Myocyte (in vitro differentiated cells): ENCODE measurements around the gene RAB4A. TPM values are rescaled to one million over a fixed set of nuclear protein-coding genes. Genes with fewer than 3 reads are reported as not detected.
"Not testable (repeated sequence)": the region's sequence is repeated elsewhere in the genome, so short reads cannot be mapped to it uniquely, and the experiment has no call there.

Source experiments
- DNase-seq: peaks from one replicate; pipeline ENCODE4 v3.0.0-alpha.2; 2012; ENCODE audit warnings: low read depth
- total RNA-seq: library from RNA; depleted of rRNA; stranded (reverse); fragments of >200 nt; gene quantifications from 2 replicates; pipeline ENCODE4 v1.2.3, GENCODE V29; 2014

Gene RAB4A
- total RNA-seq, 1 donor from 2014 or later, result 18.7 TPM

DNA sequence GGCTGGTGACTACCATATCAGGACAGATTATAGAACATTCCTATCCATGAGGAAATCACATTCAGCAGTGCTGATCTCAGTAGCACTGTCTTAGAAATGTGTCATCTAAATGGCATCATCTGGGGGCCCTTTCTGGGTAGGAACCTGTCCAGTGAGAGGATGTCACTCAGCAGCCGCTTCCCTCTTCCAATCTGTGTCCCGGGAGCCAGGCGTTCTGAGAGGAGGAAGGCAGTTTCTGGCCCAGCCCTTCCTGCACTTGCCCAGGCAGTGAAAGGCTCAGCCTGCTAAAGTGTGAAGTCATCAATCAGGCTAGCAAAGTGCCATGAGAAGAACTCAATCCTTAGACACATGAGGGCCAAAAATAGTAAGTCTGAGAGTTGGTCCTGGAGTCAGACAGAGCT, 25.6 kb downstream of the RAB4A start:
- peak; percentile 79 for DNase-seq

DNA sequence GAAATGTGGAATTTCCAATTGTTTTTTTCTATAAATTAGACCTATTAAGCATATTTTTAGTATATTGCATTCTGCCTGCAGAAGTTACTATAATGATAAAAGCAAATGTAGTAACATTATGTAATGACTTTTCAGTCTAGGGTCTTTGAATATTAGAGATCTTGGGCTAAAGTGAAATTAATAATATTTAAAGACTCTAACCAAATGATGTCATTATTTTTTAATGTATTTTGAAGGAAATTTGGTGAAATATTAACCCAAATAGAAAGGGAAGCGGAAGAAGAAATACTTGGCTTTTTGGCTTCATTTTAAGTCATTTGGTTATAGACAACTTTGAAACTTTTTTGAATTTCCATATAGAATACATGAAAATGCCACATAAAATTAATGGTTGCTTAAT, 26.8 kb downstream of the RAB4A start:
- no peak for DNase-seq

DNA sequence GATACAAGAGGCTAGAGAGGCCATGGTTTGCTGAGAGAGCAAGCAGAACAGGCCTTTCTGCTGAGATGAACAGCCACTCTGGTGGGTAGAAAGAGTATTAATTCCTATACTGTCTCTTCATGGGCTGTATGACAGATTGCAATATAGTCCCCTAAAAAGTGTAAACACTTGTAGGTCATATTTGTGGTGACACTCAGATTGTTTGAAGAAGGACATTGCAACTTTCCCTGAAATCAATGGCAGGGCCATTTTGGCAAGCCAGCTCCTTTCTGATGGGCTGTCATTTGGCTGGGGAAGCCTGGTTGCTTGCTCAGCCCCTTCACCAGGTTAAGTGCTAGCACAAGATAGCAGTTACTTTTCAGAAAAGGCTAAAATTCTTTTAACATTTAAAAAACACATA, 27.5 kb downstream of the RAB4A start:
- DNase-seq, result no peak

DNA sequence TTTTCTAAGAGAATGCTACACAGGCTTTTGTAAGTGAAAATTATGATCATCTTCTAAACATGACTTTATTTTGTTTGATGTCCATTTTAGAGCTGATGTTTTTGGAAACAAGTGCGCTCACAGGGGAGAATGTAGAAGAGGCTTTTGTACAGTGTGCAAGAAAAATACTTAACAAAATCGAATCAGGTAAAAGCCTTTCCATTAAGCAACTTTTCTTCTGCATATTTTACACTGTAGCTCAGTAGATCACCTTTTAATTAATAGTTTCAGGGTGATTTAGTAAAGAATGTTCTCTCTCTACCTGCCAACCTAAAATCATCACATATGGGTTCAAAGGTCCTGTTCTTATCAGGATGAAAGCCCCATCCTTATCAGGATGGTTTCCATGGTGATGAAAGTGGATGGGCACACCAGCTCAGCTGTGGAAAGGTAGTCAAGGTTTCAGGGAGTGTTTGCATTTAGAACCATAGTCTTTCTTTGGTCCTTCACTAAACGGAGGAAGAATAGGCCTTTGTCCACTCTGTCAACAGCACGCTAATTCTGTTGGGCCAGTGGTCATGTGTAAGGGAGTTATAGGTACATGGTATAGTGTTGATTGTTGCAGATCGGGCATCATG, 28.1 kb downstream of the RAB4A start:
- no peak for DNase-seq

DNA sequence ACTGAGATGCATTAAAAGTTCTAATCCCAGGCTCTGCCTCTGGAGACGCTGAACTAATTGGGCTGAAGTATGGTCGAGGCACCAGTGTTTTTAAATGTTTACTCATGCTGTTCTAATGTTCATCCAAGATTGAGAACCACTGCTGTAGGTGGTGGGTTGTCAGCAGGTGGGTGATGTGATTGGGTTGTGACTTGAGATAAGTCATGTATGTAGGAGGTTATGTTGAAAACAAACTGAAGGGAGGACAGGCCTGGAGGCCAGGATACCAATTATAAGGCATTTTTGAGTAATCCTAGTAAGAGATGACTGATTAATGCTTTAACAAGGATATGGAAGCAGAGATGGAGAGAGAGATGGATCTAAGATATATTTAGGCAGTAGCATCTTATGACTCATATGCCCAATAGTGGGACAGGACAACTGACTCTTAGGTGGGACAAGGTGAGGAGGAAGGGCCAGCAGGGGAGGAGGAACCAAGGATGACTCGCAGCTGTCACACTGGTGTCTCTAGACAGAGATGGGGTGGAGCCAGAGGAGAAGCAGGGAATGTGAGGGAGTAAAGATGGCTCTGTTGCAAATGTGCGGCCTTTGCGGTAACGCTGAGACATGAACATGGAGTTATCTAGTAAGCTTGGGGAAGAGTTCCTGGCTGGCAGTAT, 29.3 kb downstream of the RAB4A start:
- DNase-seq, result peak; percentile 5

DNA sequence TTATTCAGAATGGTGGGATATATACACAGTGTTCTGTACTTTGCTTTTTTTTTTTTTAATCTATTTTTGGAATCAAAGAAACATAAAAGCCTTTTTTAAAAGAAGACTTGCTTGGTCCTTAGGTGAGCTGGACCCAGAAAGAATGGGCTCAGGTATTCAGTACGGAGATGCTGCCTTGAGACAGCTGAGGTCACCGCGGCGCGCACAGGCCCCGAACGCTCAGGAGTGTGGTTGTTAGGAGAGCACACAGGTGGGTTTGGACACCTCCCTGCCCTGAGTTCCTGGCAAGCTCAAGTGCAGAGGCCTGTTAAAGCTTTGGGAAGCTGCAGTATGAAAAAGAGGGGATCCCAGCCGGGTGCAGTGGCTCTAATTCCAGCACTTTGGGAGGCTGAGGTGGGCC, 31.8 kb downstream of the RAB4A start:
- DNase-seq, result no peak

DNA sequence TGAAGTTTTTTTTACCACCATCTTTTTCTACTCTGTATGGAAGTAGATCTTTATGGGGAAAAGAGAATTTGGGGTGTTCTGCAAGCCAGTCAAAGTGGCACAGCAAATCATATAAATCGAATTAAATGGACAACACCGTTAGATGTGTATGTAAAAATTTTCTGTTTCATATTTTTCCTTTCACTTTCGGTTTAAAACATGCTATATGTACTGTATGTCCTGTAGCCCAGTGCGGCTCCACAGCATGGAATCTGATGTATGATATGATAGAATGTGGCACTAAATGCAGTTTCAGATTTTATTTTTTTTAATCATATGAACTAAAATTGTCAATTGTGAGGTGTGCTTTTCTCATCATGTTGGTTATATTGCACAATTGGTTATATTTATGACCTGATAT, 32.9 kb downstream of the RAB4A start:
- no peak for DNase-seq

DNA sequence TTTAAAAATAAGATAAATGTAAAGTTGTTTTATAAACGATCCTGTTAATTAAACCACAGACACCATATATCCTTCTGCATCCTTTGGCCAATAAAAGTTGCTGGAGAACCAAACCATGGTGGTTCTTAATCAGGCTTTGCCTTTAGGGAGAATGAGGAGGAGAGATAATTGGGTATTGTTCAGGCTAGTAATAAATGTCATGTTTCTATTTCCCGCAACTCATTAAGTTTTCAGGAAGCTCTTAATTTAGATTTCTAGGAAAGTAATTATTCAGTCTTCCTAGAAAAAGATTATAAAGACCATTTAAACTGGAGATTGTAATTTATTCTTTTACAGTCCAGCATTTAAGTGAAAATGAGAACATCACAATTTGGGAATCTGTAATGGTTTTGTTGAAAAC, 34.5 kb downstream of the RAB4A start:
- DNase-seq, result no peak

DNA sequence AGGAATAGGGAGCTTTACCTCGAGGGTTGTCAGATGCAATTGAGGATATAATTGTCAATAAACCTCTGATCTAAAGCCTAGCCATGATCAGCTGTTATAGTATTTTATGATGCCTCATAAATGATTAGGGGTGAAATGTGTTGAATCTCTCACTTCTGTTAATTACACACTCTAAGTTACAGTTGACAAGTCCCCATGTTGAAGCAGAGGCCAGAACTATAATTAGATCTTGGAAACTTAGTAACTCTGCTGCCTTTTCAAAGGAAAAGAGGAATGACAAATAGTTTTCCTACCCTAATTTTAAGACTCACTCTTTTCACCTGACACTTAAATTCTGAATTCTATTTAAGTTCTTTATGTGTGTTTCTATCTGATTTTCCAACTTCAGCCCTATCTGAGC, 38.2 kb downstream of the RAB4A start:
- DNase-seq, result no peak

DNA sequence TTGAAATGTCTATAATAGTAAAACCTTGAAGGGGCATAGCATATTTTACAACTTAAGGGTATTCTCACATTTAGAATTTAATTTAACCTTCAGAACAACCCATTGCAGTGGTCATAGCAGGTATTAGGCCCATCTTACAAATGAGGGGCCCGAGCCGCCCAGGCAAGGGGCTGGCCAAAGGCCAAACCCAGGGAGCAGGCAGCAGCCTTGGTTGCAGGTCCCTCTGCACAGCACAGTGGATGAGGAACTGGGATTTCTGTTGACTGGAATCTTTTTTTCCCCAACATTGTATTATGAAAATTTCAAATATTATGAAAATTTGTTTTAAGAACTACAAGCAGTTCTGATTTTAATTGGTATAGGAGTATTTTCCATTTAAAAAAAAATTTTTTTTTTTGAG, 38.8 kb downstream of the RAB4A start:
- no peak for DNase-seq

DNA sequence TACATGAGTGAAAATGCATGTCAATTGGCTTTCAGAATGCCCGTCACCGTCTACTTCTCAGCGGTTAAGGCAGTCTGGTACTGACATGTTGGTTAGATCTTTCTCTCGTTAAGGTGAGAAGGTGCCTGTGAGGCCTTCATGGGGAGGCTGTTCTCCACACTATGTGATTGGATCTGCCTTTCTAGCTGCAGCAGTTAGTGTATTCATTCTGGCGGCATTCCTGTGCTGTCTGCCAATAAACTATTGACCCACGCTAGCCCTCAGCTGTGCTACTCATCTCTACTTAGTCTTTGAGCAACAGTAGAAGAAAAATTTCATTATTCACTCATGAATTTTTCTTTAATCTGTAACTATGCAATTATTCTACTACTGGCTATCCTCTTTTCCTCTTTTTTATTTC, 39.9 kb downstream of the RAB4A start:
- DNase-seq, result no peak

DNA sequence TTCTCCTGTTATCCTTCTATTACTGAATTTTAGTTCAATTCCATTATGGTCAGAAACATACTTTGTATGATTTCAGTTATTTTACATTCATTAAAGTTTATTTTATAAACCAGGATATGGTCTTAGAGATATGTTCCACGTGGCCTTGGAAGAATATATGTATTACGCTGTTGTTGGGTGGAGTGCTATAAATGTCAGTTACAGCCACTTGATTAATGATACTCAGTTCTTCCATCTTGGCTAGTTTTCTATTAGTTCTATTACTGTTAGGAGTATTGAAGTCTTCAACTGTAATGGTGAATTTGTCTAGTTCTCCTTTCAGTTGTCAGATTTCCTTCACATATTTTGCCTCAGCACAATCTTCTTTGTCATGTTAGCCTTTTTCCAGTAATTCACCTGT, 45.3 kb downstream of the RAB4A start:
- DNase-seq, result no peak

DNA sequence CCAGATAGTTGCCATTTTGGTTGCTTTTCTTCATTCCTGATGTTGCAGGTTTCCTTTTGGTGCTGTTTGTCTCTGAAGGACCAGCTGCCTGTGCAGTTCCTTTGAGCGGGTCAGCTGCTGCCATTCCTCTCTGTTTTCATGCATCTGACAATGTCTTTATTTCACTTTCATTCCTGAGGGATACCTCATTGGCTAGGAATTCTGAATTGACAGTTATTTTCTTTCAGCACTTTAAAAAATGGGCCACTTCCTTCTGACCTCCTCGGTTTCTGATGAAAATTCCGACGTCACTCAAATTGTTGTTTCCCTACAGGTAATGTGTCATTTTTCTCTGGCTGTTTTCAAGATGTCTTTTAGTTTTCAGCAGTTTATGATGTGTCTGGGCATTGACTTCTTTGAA, 47.1 kb downstream of the RAB4A start:
- peak; percentile 52 for DNase-seq

DNA sequence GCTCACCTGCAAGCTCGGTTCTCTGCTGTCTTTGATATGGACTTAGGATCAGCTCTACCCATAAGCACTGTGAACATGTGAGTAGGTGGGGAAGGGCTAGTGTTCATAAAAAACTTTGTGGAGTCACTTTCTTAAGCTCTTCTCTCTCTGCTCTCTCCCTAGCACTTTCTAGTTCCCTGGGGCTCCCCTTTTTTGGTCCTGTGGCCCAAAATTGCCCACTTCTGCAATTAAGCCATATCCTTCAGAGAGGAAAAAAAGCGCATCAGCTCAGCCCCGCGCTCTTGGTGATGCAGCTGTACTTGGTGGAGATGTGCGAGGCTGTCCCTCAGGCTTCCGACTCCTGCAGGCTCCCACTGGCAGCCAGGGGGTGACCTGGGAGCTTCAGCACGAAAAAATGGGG, 48.6 kb downstream of the RAB4A start:
- DNase-seq, result no peak

DNA sequence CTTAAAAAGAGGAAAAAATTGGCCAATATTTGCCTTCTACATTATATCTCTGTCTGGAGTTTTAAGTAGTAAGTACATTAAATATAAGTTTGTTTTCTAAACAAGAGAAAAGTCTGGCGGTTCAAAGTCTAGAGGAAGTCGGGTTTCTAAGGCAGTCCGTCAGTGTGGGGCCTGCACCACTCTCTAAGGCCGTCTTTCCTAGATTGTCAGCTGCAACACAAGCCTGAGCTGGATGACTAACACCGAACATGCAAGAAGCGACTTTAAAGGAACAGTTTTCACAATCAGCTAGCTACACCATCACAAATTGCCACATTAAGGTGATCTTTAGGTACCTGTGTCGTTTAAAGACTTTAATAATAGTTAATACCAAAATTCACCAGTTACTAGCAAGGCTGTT, 52.3 kb downstream of the RAB4A start:
- DNase-seq, result no peak

DNA sequence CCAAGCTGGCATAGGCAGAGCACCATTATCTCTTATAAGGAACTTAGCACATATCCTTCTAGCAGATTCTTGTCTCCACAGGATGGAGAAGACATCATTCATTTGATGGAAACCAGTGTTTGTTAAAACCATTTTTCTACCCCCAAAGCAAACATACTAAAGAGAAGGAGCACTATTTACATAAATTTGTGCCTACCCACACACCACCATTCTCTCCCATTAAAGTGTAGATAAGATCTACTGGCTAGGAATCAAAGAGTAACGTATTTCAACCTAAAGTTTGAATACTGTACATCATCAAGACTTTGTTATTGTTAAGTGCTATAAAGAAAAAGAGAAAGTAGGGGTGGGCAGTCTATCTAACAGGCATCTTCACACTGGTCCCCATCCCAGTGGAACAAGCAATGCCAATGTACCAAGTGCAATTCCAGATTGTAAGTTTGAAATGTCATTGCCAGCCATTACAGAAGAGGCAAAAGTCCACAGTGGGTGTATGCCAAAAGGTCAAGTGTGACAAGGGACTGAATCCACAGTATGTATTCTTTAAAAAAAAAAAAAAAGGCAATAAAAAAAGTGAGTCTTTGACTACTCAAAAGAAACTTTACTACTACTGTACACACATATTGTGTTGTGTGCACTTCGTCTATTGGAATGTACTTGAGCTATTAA, 53.1 kb downstream of the RAB4A start:
- no peak for DNase-seq

DNA sequence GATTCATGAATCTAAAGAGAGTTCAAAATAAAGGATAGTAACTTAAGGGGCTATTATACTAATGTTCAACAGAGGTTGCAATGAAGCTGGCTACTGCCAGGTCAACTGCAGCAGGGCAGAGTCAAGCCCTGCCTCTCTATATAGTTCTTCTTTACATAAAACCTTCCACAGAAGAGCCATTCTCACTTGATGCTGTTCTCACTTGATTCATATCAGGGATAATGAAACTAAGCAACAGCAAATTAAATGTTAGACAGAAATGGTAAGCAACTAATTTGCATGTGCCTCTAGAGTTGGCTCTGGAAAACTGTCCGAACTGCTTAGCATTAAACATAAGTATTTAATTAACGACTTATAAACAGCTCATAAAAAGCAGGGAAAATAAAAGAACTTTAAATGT, 54.5 kb downstream of the RAB4A start:
- no peak for DNase-seq

DNA sequence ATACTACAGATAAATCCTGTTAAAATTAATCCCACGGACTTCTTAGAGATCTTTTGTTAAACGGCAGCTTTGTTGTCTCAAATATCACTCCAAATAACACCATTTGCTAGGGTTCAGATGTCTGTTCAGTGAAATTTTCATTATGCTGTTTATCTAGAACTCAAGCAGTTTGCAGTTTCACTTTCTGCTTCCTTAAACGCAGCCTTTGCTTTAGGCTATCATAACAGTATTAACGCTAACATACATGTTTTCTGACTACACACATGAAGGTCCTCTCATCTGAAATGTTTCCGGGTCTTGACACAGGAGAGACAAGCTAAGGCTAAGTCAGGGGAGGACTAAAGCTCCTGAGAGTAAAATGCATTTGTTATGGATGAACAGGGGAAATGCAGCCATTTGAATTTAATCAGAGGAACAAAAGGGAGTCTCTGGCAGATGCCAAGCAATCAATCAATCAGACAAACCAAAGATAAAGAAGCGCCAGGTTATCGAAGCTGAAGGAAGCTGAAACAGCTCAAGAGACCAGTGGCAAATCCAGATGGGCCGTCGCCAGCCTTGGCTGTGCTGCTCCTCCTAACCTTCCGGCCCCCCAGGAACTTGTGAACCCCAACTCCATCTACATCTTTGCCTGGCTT, 55.1 kb downstream of the RAB4A start:
- no peak for DNase-seq

DNA sequence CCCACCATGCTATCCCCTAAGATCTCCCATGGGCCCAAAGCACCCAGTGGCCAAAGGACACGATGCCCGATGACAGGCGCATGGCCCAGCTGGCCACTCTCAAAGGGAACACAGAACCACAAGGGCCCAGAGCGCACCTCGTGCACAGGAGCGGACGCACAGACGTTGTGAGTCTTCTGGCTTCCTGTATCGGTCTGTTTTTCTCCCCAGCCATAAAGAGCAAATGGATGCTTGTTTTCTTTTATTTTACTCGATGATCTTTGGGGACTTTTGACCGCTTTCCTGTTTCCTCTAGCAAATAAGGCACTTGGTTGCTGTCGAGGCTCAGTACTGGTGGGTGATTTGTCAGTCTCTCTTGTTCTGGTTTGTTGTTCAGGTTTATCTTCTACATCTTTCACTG, 55.7 kb downstream of the RAB4A start:
- DNase-seq, result no peak

DNA sequence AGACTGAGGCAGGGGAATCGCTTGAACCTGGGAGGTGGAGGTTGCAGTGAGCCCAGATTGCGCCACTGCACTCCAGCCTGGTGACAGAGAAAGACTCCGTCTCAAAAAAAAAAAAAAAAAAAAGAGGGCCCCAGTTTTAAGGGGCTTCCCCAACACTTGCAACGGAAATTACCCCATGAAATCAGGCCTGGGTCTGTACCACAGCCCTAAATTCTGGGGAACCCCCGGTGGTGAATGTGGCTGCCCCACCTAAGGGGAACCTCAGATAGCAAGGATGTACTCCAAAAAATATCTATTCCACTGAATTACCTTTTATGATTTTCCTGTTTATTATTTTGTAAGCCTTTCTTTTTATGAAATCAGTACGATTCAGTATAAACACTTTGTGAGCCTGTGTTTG, 56.9 kb downstream of the RAB4A start:
- DNase-seq, result not testable (repeated sequence)

DNA sequence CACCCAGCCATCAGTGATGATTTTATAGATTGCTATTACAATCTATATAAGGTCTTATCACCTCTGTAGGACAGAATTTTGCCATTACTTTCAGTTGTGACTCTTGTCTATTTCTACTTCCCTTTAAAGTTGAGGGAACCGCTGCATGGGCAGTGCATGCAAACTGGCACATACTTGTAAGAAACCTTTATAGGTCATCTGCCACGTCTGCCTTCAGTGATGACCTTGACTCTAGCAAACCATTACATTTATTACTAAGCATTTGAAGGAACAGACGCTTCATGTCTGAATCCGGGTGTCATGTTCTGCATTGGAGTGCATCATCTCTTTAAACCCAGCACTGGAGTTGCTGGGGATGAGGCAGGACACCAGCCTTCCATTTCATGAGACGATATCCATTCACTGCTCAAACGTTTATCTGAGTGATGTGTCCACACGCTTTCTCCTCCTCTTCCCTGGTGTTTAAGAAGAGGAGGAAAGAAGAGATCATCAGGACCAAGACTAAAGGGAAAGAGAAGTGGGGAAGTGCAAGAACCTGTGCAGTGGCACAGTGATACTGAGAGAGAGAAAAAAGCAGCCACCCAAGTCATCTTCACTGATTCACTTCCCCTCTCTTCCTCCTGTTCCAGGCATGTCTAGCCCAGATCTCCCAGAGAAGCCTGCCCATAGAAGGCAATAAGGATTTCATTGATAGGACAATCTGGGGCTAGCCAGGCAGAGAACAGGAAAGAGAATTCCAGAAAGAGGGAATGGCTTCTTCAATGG, 57.9 kb downstream of the RAB4A start:
- DNase-seq, result no peak

DNA sequence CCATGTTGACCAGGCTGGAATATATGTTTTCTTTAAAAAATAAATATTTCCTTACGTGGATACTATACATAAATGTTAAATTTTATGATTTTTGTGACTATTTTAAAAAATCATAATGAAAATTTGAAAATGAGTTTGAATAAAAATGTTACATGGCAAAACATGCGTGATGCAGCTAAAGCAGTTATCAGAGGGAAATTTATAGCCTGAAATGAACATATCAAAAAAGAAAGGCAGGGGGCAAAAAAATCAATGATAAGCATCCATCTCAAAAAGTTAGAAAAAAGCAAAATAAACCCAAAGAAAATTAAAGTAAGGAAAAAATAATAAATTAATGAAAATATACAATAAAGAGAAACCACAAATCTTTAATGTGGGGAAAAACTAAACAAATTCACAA, 63.4 kb downstream of the RAB4A start:
- no peak for DNase-seq
